Mucosa of stomach (tissue), 1 donor: Measurements from ENCODE around the gene GNL3L.
"Not testable (repeated sequence)": the region's sequence is repeated elsewhere in the genome, so short reads cannot be mapped to it uniquely, and the experiment has no call there.

ENCODE experiments used
- H3K27me3 ChIP-seq: one replicate; pipeline ENCODE4 v1.7.0; 2013; ENCODE audit warnings: mild to moderate bottlenecking, low read length; ENCODE audit not compliant: control insufficient read depth, insufficient read depth
- H3K36me3 ChIP-seq: one replicate; pipeline ENCODE4 v1.7.0; 2013; ENCODE audit warnings: low read length; ENCODE audit not compliant: control insufficient read depth, insufficient read depth
- H3K4me1 ChIP-seq: one replicate; pipeline ENCODE4 v1.7.0; 2013; ENCODE audit warnings: mild to moderate bottlenecking, low read length; ENCODE audit not compliant: control insufficient read depth, insufficient read depth
- H3K4me3 ChIP-seq: one replicate; pipeline ENCODE4 v1.7.0; 2013; ENCODE audit warnings: low read length
- H3K9ac ChIP-seq: one replicate; pipeline ENCODE4 v1.7.0; 2013; ENCODE audit warnings: mild to moderate bottlenecking, low read length, moderate library complexity
- H3K9me3 ChIP-seq: one replicate; pipeline ENCODE4 v1.7.0; 2013; ENCODE audit warnings: mild to moderate bottlenecking, low read length, moderate library complexity; ENCODE audit not compliant: control insufficient read depth
- donor health status: Pancreatic carcinoma.

GNL3L gene

DNA sequence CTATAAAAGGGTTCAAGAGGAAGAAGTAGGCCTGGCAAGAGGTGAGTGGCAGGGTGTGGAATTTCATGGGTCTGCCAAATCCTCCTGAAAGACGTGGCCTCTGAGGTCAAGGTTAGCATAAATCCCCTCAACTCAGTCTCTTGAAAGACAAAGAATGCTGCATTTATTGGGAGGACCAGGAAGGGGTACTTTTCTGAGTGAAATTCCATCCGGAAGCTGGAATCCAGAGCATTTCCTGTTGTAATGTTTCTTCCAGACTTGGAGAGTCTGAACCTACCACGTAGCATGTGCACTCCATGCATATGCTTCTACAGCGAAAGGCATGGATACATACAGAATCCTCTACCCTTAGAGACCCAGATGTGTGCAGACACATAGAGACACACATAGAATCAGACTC, 20.6 kb upstream of the GNL3L start:
- Histone ChIP-seq H3K4me3 (no peak overlapping the region), H3K27me3 (no peaks in the 10 kb centered on the region), H3K9ac (no peak overlapping the region), H3K4me1 (no peaks in the 10 kb centered on the region), H3K9me3 (no peaks in the 10 kb centered on the region), H3K36me3 (no peaks in the 10 kb centered on the region)

DNA sequence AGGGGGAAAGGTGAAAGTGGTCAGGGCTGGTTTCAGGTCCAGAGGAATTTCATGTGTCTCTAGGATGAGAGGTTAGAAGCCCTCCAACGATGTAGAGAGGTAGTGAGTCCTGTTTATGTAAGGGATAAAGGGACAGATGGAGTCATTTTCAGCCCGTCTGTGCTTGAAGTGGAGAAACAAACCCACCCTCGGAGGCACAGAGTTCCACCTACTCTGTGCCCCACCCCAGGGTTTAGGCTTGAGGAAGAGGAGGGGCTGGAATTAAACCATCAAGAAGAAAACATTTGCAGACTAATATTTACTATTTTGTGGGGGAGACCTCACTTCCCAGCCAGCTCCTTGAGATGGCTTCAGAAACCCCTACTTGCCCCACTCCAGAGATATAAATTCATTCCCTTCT, 868 bp upstream of the GNL3L start:
- H3K4me3 ChIP-seq, result peak overlapping the region; percentile 77
- H3K36me3 ChIP-seq, result no peaks in the 10 kb centered on the region
- no peaks in the 10 kb centered on the region for H3K9me3 ChIP-seq
- H3K9ac ChIP-seq, result peak overlapping the region; percentile 66
- H3K27me3 ChIP-seq, result no peaks in the 10 kb centered on the region
- peaks cover 16% of the 10 kb centered on the region for H3K4me1 ChIP-seq

- H3K27me3 ChIP-seq, result no peaks in the 10 kb centered on the region
- no peaks in the 10 kb centered on the region for H3K9me3 ChIP-seq
- peak overlapping the region; percentile 77 for H3K9ac ChIP-seq
- peaks cover 16% of the 10 kb centered on the region for H3K4me1 ChIP-seq
- no peaks in the 10 kb centered on the region for H3K36me3 ChIP-seq
- H3K4me3 ChIP-seq, result peak overlapping the region; percentile 77
These were observed 410 bp downstream of the GNL3L start for GRCh38 chrX:54530357-54530900.

DNA sequence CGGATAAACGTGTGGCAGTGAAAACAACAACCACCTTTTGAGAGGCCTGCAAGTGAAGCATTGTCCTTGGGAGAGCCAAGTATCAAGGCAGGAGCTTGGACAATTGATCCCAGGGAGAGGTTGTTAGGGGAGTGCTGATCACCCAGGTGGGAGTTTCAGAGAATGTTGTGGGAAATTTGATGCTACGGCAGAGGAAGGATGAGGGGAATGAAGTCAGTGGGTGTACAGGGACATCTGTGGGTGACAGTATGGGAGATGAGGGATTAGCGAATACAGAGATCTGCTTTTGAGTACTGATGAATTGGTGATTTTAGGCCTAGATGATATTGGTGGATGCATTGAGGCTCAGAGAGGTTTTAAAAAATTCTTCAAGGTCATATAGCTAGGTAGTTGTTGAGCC, 4.3 kb downstream of the GNL3L start:
- H3K4me1 ChIP-seq, result peaks cover 13% of the 10 kb centered on the region
- H3K27me3 ChIP-seq, result no peaks in the 10 kb centered on the region
- no peaks in the 10 kb centered on the region for H3K9me3 ChIP-seq
- H3K9ac ChIP-seq, result no peak overlapping the region
- no peaks in the 10 kb centered on the region for H3K36me3 ChIP-seq
- H3K4me3 ChIP-seq, result no peak overlapping the region

- Histone ChIP-seq H3K27me3 (no peaks in the 10 kb centered on the region), H3K4me1 (no peaks in the 10 kb centered on the region), H3K4me3 (no peak overlapping the region), H3K36me3 (no peaks in the 10 kb centered on the region), H3K9ac (no peak overlapping the region), H3K9me3 (no peaks in the 10 kb centered on the region)
These were observed 10.3 kb downstream of the GNL3L start for GRCh38 chrX:54540289-54540688.

GRCh38 chrX:54542239-54542638, 12.2 kb downstream of the GNL3L start:
- not testable (repeated sequence) for H3K27me3 ChIP-seq, H3K9ac ChIP-seq, H3K4me1 ChIP-seq, H3K36me3 ChIP-seq, H3K9me3 ChIP-seq, H3K4me3 ChIP-seq

DNA sequence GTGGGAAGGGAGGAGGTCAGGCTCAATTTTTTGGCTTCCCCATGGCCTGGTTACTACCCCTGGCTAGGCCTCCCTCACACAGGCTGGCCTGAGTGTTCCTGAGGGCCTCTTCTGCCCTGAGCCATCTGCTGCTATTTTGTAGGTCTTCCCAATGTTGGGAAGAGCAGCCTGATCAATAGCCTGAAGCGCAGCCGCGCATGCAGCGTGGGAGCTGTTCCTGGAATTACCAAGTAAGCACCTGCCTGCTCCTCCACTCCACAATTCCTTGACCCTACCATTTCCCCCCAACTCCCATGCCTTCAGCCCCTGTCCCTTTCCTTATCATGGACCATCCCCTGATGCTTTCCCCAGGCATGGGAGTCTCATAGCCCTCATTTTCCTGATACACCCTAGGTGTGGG, 20.8 kb downstream of the GNL3L start:
- H3K36me3 ChIP-seq, result peaks cover 4% of the 10 kb centered on the region
- H3K4me1 ChIP-seq, result no peaks in the 10 kb centered on the region
- no peak overlapping the region for H3K4me3 ChIP-seq
- no peak overlapping the region for H3K9ac ChIP-seq
- H3K9me3 ChIP-seq, result no peaks in the 10 kb centered on the region
- H3K27me3 ChIP-seq, result no peaks in the 10 kb centered on the region

- Histone ChIP-seq H3K36me3 (peaks cover 4% of the 10 kb centered on the region), H3K9ac (no peak overlapping the region), H3K9me3 (no peaks in the 10 kb centered on the region), H3K27me3 (no peaks in the 10 kb centered on the region), H3K4me1 (no peaks in the 10 kb centered on the region), H3K4me3 (no peak overlapping the region)
These were observed 21.8 kb downstream of the GNL3L start for GRCh38 chrX:54551801-54552200.

DNA sequence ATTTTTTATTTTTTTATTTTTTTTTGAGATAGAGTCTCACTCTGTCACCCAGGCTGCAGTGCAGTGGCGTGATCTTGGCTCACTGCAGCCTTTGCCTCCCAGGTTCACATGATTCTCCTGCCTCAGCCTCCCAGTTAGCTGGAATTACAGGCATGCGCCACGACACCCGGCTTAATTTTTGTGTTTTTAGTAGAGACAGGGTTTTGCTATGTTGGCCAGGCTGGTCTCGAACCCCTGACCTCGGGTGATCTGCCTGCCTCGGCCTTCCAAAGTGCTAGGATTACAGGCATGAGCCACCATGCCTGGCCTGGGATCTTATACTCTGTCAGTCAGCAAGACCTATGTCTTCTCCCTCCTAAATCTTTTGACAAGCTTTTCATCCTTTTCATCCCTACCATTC, 25.0 kb downstream of the GNL3L start:
- not testable (repeated sequence) for H3K9ac ChIP-seq, H3K36me3 ChIP-seq, H3K27me3 ChIP-seq, H3K9me3 ChIP-seq, H3K4me1 ChIP-seq, H3K4me3 ChIP-seq

DNA sequence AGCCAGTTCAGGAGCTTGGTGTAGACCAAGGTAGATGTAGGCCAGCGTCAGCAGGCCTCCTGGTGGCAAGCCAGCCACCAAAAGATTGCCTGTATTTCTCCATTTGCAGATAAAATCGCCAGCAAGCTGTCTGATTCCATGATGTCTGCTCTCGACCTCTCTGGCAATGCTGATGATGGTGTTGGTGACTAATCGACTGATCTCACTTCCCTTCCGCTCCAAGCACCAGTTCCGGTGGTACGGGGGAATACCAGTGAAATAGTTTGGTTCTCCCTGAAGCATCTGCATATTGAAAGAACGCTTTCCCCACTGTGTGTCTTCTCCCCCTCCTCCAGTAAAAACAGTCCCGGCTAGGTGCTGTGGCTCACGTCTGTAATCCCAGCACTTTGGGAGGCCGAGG, 30.4 kb downstream of the GNL3L start:
- H3K9me3 ChIP-seq, result no peaks in the 10 kb centered on the region
- no peaks in the 10 kb centered on the region for H3K4me1 ChIP-seq
- no peaks in the 10 kb centered on the region for H3K27me3 ChIP-seq
- no peak overlapping the region for H3K9ac ChIP-seq
- no peaks in the 10 kb centered on the region for H3K36me3 ChIP-seq
- no peak overlapping the region for H3K4me3 ChIP-seq

DNA sequence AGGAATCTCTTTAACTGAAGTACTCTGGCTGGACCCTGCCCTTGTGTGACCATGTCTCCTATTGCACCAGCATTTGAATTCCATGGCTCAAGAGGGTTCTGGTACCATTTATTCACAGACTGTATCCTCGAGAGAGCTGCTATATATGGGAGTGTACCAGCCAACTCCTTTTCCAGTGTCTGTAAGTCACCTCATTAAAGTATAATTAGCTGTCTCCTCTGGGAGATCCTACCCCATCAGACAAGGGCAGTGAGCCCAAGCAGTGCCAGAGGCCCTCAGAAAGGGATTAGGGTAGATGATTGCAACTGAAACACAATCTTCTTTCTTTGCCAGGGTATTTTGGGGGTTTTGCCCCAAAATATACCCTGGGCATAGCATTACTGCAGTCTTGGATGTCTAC, 31.6 kb downstream of the GNL3L start:
- Histone ChIP-seq H3K4me3 (no peak overlapping the region), H3K36me3 (no peaks in the 10 kb centered on the region), H3K4me1 (no peaks in the 10 kb centered on the region), H3K27me3 (no peaks in the 10 kb centered on the region), H3K9ac (no peak overlapping the region), H3K9me3 (no peaks in the 10 kb centered on the region)

DNA sequence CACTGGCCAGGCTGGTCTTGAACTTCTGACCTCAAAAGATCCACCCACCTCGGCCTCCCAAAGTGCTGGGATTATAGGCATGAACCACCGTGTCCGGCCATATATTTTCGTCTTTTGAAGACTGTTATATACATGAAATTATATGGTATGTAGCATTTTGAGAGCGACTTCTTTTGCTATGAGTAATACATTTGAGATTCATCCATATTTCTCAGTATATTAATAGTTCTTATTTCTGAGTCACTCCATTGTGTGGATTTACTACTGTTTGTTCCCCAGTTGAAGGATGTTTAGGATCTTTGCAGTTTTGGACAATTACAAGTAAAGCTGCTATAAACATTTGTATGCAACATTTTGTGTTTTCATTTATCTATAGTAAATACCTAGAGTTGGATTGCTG, 34.9 kb downstream of the GNL3L start:
- H3K9ac ChIP-seq, result no peak overlapping the region
- H3K4me3 ChIP-seq, result no peak overlapping the region
- no peaks in the 10 kb centered on the region for H3K4me1 ChIP-seq
- no peaks in the 10 kb centered on the region for H3K9me3 ChIP-seq
- H3K36me3 ChIP-seq, result no peaks in the 10 kb centered on the region
- no peaks in the 10 kb centered on the region for H3K27me3 ChIP-seq

DNA sequence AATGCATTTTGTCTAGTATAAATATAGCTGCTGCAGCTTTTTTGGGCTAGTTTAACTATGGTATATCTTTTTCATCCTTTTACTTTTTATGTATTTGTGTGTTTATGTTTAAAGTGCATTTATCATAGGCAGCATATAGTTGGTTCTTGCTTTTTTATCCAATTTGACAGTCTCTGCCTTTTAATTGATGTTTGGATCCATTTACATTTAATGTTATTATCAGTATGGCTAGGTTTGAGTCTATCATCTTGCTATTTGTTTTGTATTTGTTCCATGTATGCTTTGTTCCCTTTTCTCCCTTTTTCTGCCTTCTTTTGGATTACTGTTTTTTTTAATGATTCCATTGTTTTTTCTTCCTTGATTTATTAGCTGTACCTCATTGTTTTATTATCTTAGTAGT, 40.3 kb downstream of the GNL3L start:
- Histone ChIP-seq H3K36me3 (no peaks in the 10 kb centered on the region), H3K4me1 (no peaks in the 10 kb centered on the region), H3K9me3 (no peaks in the 10 kb centered on the region), H3K27me3 (no peaks in the 10 kb centered on the region), H3K4me3 (no peak overlapping the region), H3K9ac (no peak overlapping the region)
